GM18508 (cell line): ENCODE data around the gene AGO3.

Source experiments
- ATAC-seq: cut with Tn5 transposase; IDR thresholded peaks from one replicate; pipeline ENCODE4 v1.9.1; 2021; ENCODE audit warnings: moderate number of reproducible peaks; ENCODE audit not compliant: insufficient read depth, unreplicated experiment

AGO3 gene

DNA sequence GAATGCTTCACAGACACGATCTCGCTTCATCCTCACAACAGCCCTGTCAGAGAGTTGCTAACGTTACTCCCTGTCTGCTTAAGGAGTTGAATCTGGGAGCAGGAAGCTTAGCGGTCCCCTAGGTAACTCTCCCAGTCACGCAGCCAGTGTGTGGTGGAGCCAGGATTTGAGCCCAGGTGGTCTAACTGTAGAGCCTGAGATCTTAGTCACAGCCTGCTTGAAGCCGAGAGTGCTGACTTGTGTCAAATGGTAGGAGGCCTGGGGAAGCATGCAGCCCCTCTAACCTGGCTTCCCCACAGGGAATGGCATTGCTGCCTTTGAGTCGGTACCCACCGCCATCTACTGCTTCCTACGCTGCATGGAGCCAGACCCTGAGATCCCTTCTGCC, 161.9 kb downstream of the AGO3 start:
- no peak for ATAC-seq

DNA sequence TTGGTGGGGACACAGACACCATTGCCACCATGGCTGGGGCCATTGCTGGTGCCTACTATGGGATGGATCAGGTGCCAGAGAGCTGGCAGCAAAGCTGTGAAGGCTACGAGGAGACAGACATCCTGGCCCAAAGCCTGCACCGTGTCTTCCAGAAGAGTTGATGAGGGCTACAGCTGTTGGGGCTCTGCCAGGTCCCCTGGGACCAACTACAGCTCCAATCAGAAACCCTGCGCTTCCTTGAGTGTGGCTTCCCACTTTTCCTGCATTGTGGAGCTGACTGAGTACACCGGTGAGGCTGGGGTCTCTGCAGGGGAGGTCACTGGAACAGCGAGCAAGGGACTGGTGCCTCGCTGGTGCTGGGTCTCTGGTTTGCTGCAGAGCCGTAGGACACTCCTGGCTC, 162.3 kb downstream of the AGO3 start:
- no peak for ATAC-seq

DNA sequence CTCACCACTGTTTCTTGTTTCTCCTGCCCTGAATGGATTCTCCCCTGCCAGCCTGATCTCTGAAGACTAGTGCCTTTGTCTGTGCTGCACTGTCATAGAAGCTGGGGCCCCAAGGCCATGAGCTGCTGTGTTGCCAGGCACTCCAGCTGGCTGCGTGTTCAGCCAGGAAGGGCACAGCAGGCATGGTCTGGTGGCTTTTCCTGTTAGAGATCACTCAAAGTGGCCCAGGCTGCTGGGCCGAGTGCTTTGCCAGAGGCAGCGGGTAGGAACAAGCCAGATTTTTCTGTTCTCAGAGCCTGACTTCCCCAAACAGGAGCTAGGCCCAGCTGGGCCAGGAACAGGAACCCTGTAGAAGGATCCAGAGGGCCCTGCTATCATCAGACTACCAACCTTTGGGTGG, 163.0 kb downstream of the AGO3 start:
- no peak for ATAC-seq

DNA sequence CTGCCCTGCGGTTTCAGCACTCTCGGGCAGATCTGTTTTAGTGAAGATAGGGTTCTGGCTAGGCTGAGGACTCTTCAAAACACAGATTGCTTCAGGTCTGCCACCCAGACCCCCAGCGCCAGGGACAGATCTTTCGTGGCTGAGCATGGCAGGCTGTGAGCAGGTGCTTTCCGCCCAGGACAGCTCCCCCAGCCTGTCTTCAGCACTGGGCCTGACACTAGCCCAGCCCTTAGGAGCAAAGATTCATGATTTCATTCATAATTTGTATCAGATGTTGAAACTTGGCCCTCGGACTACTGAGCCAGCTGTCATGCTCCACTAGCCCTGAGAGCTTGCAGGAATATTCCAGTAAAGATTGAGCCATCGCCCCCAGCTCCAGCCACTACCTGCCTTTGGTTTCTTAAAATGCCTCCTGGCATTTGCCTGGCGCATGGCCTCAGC, 163.7 kb downstream of the AGO3 start:
- no peak for ATAC-seq

DNA sequence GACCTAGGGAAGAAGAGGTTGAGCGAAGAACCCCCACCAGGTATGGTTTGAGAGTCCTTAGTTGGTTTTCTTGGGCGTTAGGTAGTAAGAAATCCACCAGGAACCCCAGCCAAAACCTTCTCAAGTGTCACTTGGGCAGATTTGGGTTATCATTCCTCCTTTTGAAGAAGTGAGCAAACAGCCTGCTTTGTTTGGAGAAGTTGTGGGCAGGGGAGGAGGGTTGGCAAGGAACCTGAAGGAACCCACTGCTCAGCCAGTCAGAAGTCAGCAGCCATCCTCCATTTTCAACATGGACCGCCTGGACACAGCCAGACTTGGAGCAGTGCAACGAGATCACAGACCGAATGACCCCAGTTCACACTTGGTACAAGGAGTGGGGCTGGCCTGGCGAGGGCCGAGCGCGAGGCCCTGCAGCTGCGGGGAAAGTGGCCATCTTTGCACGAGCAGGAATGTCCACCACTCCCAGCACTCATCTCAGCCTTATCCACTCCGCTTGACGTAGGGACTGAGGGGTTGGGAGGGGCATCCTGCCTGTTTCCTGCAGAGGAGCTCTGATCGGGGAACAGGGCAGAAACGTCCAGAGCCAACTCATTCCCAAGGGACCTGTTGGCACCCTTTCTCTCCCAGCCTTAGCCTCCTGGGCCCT, 165.0 kb downstream of the AGO3 start:
- ATAC-seq: no peak

DNA sequence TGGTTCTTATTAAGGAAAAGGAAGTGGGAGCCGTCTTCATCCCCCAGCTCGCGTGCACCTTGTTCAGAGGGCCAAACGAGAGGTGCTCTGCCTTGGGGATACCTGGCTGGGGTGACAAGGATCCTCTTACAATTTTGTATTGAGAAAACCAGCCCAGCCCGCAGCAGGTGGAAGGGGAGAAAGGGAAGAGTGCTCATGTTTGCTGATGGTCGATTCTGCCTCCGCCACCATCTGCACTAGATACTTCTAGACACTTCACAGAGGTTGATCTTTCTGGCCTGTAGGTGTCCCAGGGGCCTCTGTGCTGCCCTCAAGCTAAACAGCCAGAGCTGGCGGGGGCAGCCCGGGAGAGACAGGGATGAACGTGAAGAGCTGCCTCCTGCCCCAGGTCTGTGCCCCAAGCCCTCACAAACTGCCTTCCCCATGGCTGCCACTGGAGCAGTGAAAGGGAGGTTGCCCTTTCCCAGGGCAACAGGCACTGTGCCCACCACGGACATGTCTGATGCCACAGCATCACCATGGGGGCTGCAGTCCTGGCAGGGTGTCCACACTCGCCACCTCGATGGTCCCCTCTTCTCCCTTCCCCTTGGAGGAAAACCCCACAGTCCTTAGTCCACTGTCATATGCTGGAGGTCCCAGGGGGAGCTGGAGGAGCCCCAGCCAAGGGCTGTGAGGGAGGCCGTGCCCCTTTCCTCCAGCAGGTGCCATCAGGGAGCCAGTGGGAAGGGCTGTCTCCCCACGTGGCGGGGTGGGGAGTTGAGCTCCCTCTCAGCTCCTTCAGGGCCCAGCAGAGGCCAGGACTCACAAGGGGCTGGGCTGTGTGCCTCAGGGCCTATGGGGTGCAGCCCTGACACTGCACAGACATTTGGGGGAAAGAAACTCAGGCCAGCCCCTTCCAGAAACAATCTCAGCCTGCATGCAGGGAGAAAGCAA, 165.9 kb downstream of the AGO3 start:
- no peak for ATAC-seq

DNA sequence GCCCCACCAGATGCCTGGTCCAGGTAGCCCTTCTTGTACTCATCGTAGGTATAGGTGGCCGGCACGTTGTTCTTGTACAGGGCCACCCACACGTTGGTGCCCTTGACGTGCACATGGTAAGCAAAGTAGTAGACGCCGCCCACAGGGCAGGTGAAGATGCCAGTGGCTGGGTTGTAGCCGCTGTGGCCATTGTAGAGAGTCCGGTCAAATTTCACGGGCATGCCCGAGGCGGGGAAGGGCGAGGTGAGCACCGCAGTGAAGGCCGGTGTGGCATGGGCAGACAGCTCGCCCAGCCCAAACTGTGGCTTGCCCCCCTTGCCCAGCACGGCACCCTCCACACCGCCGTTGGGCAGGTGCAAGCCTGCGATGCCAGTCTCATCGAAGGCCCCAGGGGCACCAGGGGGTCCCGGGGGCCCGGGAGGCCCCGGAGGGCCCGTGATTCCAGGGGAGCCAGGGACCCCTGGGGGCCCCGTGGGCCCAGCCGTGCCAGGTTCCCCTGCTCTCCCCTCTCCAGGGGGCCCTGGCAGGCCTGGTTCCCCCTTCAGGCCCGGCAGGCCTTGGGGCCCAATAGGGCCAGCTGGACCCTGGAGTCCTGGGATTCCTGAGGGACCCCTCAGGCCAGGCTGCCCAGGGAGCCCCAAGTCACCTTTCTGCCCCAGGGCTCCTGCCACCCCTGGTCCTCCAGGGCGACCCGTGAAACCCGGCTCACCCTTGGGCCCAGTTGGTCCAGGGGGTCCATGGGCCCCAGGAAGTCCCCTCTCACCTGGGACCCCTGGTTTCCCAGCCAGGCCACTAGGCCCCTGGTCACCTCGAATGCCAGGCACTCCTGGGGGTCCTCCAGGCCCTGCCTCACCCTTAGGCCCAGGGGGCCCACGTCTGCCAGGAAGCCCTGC, 167.0 kb downstream of the AGO3 start:
- ATAC-seq: no peak

DNA sequence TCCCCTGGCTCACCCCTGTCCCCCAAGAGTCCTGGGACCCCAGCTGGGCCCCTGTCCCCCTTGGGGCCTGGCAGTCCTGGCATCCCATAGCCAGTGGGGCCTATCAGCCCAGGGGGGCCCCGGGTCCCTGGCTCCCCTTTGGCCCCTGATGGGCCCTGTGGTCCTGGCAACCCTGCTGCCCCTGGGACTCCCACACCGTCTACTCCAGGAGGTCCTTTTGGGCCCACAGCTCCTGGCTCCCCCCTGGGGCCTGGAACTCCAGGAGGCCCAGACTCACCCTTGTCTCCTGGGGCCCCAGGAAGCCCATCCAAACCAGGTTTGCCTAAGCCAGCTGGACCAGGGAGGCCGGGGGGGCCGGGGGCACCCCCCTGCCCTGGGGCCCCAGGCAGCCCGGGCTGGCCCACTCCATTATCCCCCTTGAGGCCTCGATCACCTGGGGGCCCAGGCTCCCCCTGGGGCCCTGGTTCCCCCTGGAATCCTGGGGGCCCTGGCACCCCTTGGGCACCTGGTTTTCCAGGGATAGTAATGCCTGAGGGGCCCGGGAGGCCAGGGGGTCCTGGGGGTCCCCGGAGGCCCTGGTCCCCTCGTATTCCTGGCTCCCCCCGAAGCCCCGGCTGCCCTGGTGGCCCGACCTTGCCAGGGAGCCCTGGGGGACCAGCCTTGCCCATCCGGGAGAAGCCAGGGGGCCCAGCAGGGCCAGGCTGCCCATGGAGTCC, 167.9 kb downstream of the AGO3 start:
- ATAC-seq: no peak

DNA sequence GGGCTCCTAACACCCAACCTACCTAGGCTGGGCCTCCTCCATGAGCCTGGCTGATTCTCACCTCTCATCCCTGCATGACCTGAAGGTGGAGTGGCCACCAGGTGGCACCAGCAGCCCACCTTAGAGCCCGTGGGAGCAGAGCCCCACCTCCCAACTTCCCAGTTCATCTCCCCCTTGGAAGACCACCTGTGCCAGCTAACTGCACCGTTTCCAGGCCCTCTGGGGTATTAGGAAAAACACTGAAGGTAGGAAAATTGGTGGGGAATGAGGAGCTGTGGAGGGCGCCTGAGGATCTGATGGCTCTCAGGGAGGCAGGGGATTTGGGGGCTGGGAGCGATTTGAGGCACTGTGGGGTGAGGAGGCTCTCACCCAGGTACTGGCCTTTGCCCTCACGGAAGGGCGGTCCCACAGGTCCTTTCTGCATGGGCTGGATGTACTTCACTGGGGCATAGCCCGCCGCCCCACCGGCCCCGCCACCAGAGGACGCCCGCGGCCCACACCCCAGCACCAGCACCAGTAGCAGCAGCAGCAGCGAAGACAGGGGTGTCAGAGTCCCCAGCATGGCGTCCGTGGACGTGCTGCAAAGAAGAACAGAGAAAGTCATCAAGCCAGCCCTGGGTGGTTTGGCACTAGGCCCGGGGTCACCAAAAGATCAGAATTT, 168.9 kb downstream of the AGO3 start:
- no peak for ATAC-seq

DNA sequence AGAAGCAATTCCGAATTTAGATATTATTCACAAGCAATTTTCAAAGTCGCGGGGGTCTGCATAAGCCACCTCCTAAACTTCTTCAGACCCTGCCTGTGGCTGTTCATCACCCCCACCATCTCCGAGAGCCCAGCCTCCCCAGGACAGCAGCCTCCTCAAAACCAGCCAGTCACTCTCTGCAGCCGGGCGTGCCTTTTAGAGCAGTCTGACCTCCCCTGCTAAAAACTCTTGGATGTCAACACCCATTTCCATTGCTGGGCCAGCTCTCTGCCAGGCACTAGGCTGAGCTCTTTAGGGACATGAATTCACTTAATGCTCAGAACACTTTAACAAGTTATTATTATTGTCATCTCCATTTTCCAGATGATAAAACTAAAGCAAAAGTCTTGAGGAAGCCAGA, 169.5 kb downstream of the AGO3 start:
- ATAC-seq: no peak

DNA sequence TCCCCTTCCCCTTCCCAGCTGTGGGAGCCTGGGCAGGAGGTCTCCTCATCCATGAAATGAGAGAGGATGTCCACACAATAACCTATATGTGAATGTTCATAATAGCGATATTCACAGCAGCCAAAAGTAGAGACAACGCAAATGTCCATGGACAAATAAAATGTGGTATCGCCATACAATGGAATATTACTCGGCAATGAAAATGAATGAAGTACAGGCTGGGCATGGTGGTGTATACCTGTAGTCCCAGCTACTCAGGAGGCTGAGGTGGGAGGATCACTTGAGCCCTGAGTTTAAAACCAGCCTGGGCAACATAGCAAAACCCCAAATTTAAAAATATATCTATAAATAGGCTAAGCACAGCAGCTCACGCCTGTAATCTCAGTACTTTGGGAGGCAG, 170.6 kb downstream of the AGO3 start:
- no peak for ATAC-seq

DNA sequence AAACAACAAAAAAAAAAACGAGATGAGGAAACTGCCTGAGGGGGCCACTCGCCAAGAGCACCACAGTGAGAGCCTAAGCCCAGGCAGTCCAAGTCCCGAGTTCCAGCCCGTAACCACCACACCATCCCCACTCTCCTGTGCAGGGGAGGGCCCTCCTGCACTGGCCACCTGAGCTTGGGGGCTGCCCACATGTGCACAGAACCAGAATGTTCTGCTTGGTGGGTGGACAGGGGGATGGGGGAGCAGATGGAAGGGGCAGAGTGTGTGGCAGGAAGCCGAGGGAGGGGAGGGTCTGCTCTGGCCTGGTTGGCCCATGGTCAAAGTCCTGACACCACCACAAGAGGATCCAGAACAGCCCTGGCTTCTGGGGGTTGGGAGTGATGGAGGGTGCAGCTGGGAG, 175.4 kb downstream of the AGO3 start:
- ATAC-seq: no peak

DNA sequence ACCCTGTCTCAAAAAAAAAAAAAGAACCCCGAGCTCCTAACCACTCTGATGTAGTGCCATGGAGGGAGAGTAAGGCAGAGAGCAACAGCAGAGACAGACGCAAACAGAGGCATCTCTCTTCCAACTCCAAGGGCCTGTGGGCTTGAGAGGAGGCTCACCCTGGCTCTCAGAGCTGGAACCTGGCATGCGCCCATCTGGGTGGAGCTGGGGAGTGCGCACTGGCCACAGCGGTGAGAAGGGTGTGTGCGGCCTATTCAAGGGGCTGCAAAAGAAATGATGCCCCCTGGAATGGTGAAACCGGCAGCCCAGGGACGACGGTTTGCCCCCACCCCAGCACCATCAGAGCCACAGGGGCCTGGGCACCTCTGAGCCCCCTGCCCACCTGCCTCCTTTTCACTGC, 176.5 kb downstream of the AGO3 start:
- ATAC-seq: no peak

DNA sequence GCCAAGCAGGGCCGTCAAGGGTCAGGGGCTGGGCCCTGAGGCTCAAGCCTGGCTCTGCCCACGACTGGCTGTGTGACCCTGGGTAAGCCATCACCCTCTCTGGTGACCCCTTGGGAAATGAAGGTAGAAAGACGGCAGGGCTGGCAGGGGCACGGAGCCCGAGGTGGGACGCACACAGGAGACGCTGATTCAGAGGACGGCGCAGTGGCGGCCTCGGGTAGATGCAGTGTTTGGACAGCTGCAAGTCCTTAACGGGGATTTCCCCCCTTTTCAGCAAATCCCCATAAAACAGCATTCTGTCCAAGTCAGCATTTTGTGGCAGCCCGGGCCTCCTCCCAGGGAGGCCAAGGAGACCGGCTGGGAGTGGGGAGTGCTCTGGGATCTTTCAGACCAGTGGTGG, 177.4 kb downstream of the AGO3 start:
- ATAC-seq: no peak

DNA sequence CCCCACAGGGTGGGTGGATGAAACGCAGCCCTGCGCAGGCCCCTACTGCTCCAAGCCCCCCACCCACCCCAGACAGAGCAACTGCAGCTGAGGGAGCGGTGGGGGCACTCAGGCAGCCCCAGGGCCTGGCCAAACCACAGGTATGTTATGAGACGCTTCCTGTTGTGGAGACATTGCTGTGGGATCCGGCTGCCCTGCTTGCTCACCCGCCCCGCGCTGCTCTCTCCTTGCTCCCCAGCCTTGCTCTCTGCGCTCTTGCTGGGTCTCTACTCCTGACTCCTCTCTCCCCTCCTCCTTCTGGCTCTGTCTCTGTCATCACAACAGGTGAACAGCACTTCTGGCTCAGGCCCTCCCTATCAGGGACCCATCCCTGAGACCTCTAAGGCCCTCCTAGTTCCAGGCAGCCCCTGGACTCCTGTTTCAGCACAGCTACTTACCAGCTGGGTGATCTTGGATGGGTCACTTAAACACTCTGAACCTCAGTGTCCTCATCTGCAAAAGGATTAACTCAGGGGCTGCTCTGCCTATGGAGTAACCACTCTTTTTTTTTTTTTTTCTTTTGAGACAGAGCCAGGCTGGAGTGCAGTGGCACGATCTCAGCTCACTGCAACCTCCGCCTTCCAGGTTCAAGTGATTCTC, 178.3 kb downstream of the AGO3 start:
- ATAC-seq: no peak

DNA sequence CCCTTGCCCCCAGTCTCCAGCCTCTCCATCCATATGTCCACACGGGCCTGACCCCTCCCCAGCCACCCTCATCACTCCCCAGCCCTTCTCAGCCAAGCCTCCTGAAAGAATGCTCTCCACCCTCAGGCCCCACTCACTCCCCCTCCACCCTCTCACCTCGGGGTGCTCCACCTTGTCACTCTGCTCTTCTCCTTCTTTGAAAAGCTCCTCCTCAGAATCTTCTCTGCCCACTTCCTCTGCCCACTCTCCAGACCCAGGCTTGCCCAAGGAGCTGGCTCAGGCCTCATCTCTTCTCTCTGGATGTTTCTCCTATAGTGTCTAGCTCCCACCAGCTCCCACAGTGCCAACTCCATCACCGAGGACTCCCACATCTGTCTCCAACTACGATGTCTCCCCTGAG, 180.2 kb downstream of the AGO3 start:
- ATAC-seq: no peak

DNA sequence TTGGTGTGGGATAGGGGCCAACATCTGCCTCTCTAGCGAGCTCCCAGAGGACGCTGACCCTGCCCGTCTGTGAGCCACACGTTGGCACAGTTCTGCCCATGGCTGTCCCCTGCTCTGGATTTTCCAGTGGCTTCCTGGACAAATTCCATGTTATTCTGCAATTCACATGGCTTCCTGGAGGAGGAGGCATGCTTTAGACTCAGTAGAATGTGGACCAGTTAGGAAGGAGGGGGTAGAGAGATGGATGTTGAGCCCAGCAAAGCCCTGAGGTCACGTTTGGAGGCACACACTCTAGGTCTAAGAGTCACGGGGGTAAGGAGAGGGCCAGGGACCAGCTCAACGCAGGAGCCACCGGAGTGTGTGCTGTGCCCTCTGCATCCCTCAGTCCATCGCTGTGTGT, 181.9 kb downstream of the AGO3 start:
- no peak for ATAC-seq

DNA sequence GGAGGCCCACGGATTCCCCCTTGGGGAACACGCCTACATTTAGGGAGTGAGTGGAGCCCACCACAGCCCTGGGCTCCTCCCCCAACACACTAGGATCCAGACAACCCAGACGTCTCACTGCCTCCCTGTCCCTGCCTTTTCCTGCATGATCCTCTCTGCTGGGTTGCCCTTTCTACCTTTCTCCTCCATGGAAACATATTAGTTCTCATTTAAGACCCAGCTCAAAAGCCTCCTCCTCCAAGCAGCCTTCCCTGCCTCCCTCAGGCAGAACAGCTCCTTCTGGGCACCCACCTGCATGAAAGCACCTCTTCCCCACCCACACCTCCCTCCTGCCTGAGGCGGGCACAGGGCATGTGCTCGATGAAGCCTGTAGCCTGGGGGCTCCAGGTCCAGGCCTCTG, 183.5 kb downstream of the AGO3 start:
- no peak for ATAC-seq

DNA sequence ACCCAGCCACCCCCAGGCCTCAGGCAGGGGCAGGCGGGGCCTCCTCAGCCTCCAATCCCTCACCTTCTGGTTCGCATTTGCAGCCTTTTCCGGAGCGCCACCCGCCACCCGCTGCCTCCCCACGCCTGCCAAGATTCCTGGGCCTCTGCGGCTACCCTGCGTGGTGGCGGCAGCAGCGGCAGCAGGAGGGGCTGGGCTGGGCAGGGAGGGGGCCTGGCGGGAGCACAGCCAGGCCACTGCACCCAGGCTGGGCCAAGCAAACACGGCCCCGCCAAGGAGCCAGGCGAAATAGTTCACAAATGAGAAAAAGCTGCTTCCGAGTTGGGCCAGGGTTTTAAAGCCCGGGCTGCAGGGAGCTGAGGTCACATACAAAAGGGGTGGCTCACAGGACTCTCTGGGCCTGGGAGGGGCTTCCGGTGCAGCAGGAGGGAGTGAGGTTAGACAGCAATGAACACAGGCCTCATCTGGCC, 184.3 kb downstream of the AGO3 start:
- ATAC-seq: no peak
